IMR-90 (cell line): ENCODE results near the gene PLSCR3. TPM values are rescaled to one million over a fixed set of nuclear protein-coding genes. Genes with fewer than 3 reads are reported as not detected.

Source experiments
- ATAC-seq: fragments of 200-7000 bp; cut with Tn5 transposase; 2 replicates; pipeline ENCODE4 v1.9.1; 2020; ENCODE audit warnings: low read depth, mild to moderate bottlenecking, moderate library complexity
- BruUV-seq: library from RNA; stranded (reverse); fragments of 400-500 nt; replicated peaks from 2 replicates; lab custom pipeline; 2021; lab: Mats Ljungman, UMichigan
- CTCF ChIA-PET: fragments of 300-600 bp; formaldehyde crosslinking; extraction: SDS; loops from one replicate; lab custom pipeline; 2021; ENCODE audit warnings: antibody characterized with exemption; lab: Yijun Ruan, JAX
- POLR2A ChIA-PET: fragments of 300-600 bp; sonication (Branson Sonifier 250); formaldehyde crosslinking; loops from one replicate; lab custom pipeline; 2022; ENCODE audit warnings: antibody characterized with exemption; ENCODE audit not compliant: unreplicated experiment; lab: Charles Lee
- DNase-seq: peaks from one replicate; pipeline ENCODE4 v3.0.0; 2013
- H2AFZ ChIP-seq: replicated peaks from 2 replicates; pipeline ENCODE3; 2013; ENCODE audit warnings: low read length, mild to moderate bottlenecking; ENCODE audit not compliant: poor library complexity
- H2AK5ac ChIP-seq: 2 replicates; pipeline ENCODE4 v1.6.1; 2013; ENCODE audit warnings: low read depth, low read length, inconsistent platforms
- H2AK9ac ChIP-seq: replicated peaks from 2 replicates; pipeline ENCODE3; 2013; ENCODE audit warnings: mild to moderate bottlenecking, low read depth, low read length, moderate library complexity; ENCODE audit not compliant: poor library complexity
- H2BK120ac ChIP-seq: 2 replicates; pipeline ENCODE4 v1.6.1; 2013; ENCODE audit warnings: low read depth, low read length, inconsistent platforms
- H2BK15ac ChIP-seq: 3 replicates; pipeline ENCODE4 v1.6.1; 2013; ENCODE audit warnings: low read depth, low read length, inconsistent platforms
- H2BK20ac ChIP-seq: 2 replicates; pipeline ENCODE4 v1.6.1; 2013; ENCODE audit warnings: low read depth, mild to moderate bottlenecking, inconsistent platforms, low read length, moderate library complexity
- H2BK5ac ChIP-seq: 2 replicates; pipeline ENCODE4 v1.6.1; 2013; ENCODE audit warnings: mild to moderate bottlenecking, low read depth, low read length, inconsistent platforms; ENCODE audit not compliant: poor library complexity, severe bottlenecking
- H3K14ac ChIP-seq: replicated peaks from 2 replicates; pipeline ENCODE4 v1.6.1; 2013; ENCODE audit warnings: low read depth, low read length, inconsistent platforms
- H3K18ac ChIP-seq: 2 replicates; pipeline ENCODE4 v1.6.1; 2013; ENCODE audit warnings: low read depth, low read length, control low read depth
- H3K23ac ChIP-seq: 2 replicates; pipeline ENCODE4 v1.6.1; 2013; ENCODE audit warnings: low read depth, low read length, inconsistent platforms
- H3K27ac ChIP-seq: 2 replicates; pipeline ENCODE4 v1.5.1; 2013; ENCODE audit warnings: mild to moderate bottlenecking, control low read depth, low read length; ENCODE audit not compliant: insufficient read depth
- H3K27me3 ChIP-seq: 2 replicates; pipeline ENCODE4 v1.6.1; 2013; ENCODE audit warnings: low read length; ENCODE audit not compliant: control insufficient read depth, insufficient read depth
- H3K36me3 ChIP-seq: 2 replicates; pipeline ENCODE4 v1.6.1; 2013; ENCODE audit warnings: low read length, mixed read lengths; ENCODE audit not compliant: control insufficient read depth, insufficient read depth
- H3K4ac ChIP-seq: 2 replicates; pipeline ENCODE4 v1.6.1; 2013; ENCODE audit warnings: low read depth, low read length, inconsistent platforms
- H3K4me1 ChIP-seq: 2 replicates; pipeline ENCODE4 v1.6.1; 2013; ENCODE audit warnings: low read length, mixed read lengths; ENCODE audit not compliant: control insufficient read depth, insufficient read depth
- H3K4me2 ChIP-seq: 2 replicates; pipeline ENCODE4 v1.6.1; 2013; ENCODE audit warnings: low read depth, mild to moderate bottlenecking, control low read depth, low read length, moderate library complexity
- H3K4me3 ChIP-seq: 2 replicates; pipeline ENCODE4 v1.5.1; 2013; ENCODE audit warnings: low read depth, mild to moderate bottlenecking, control low read depth, low read length, moderate library complexity; ENCODE audit not compliant: insufficient read depth
- H3K56ac ChIP-seq: 2 replicates; pipeline ENCODE4 v1.6.1; 2013; ENCODE audit warnings: low read length, inconsistent platforms; ENCODE audit not compliant: insufficient read depth; ENCODE audit errors: extremely low read depth
- H3K79me1 ChIP-seq, 2 experiments: 2 replicates each; pipeline ENCODE4 v1.6.1; 2013; ENCODE audit warnings: low read length in 2 of 2, inconsistent platforms in 1 of 2, low read depth in 1 of 2
- H3K9ac ChIP-seq: 2 replicates; pipeline ENCODE4 v1.6.1; 2013; ENCODE audit warnings: low read depth, low read length, control low read depth
- H3K9me1 ChIP-seq: 2 replicates; pipeline ENCODE4 v1.6.1; 2013; ENCODE audit warnings: low read length, inconsistent platforms; ENCODE audit not compliant: insufficient read depth
- H3K9me3 ChIP-seq: 2 replicates; pipeline ENCODE4 v1.6.1; 2013; ENCODE audit warnings: low read length; ENCODE audit not compliant: control insufficient read depth, insufficient read depth
- H4K20me1 ChIP-seq: 2 replicates; pipeline ENCODE4 v1.6.1; 2013; ENCODE audit warnings: low read length, inconsistent platforms; ENCODE audit not compliant: insufficient read depth
- H4K5ac ChIP-seq: 2 replicates; pipeline ENCODE4 v1.6.1; 2013; ENCODE audit warnings: mild to moderate bottlenecking, low read depth, low read length, control low read depth
- H4K8ac ChIP-seq, 2 experiments: 2 replicates each; pipeline ENCODE4 v1.6.1; 2013; ENCODE audit warnings: low read depth in 2 of 2, low read length in 2 of 2, control low read depth in 1 of 2, inconsistent platforms in 1 of 2
- H4K91ac ChIP-seq: 2 replicates; pipeline ENCODE4 v1.6.1; 2013; ENCODE audit warnings: low read depth, low read length, inconsistent platforms; ENCODE audit not compliant: insufficient read depth
- MXI1 ChIP-seq: IDR thresholded peaks from 2 replicates; pipeline ENCODE4 v1.6.1; 2012; ENCODE audit warnings: low read depth, mild to moderate bottlenecking, low read length, moderate library complexity, borderline replicate concordance
- SMC3 ChIP-seq: fragments of 150-350 bp; IDR thresholded peaks from 2 replicates; pipeline ENCODE4 v1.6.1; 2016; ENCODE audit warnings: low read depth, mild to moderate bottlenecking, antibody characterized with exemption, low read length, moderate library complexity
- WGBS, 2 experiments: methylation state at CpG; one replicate each; pipeline versions ENCODE4 v1.1.5 to v1.1.7; 2013; ENCODE audit warnings: missing lambda C conversion rate in 2 of 2; ENCODE audit not compliant: insufficient read length in 1 of 2; ENCODE audit errors: extremely low coverage in 2 of 2; 5-methylcytosine and 5-hydroxymethylcytosine counted together
- dilution Hi-C: fragments of 300-500 bp; cut with HindIII; formaldehyde crosslinking; loops from one replicate; pipeline ENCODE4 v1.14.3; 2018; ENCODE audit warnings: low sequenced_read_pairs; ENCODE audit not compliant: unreplicated experiment
- in situ Hi-C: fragments of 300-500 bp; cut with MboI; formaldehyde crosslinking; loops from 3 replicates; pipeline ENCODE4 v1.14.3; 2019; ENCODE audit warnings: low sequenced_read_pairs, inconsistent platforms, mixed read lengths
- intact Hi-C: fragments of 100-400 bp; cut with micrococcal nuclease; formaldehyde crosslinking; loops from 2 replicates; pipeline ENCODE4 v1.10.0; 2022
- polyA plus RNA-seq, 3 experiments: library from polyadenylated mRNA; depleted of rRNA; stranded (reverse); fragments of >200 nt; gene quantifications; 2 replicates each; pipeline ENCODE4 v1.2.3, GENCODE V29; 2012; ENCODE audit warnings: low replicate concordance in 1 of 3
- total RNA-seq: library from RNA; depleted of rRNA; stranded (reverse); fragments of >200 nt; gene quantifications from 2 replicates; pipeline ENCODE4 v1.2.3, GENCODE V29; 2012
- TF ChIP-seq, protein P1 (sequence below): conservative IDR thresholded peaks from 2 replicates; pipeline ENCODE4 v1.5.1; 2012; ENCODE audit warnings: mild to moderate bottlenecking, low read depth, low read length, improper control_type of control experiment

PLSCR3 gene
- total and polyA plus RNA-seq, 2 of the 4 experiments (the other 2 are of a cell fraction) = 6.1 to 116 TPM

DNA sequence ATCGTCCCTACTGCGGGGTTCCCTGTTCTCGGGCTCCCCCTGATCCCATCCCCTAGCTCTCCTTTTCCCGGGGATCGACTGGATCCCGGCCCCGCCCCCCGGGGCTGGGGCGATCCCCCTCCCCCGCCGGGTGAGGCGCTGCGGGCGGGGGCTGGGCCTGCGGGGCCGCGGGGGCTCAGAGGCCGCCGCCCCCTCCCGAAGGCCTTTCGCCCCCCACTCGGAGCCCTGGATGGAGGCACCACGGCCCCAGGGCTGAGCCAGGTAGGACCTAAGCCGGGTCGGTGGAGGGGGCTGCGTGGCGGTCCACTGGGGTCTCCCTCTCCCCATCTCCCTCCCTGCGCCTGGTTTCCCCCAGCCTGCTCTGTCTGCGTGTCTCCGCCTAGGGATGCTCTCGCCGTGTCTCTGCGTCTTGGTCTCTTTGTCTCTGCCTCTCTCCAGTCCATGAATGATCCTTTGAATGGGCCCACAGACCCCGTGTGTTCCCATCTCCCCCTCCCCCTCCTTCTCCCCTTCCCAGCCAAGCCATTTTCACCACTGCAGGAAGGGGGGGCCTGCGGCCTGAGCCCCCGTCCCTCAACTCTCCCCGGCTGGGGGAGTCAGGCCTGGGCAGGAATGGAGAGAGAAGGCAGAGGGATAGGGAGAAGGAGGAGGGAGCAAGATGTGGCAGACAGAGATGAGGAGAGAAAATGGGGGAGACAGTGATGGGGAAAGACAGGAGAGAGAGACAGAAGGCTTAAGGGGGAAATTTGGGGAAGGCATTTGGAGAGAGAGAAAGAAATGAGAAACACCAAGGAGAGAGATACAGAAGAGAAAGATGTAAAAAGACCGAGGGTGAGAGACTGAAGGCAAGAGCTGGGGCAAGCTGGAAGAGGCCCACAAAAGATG is 11.3 kb upstream of the PLSCR3 start:
- H2AK9ac ChIP-seq = peak overlapping the region; percentile 100
- H3K23ac ChIP-seq = peak overlapping the region; percentile 97
- H3K14ac ChIP-seq = peak overlapping the region; percentile 94
- H3K56ac ChIP-seq = peak overlapping the region; percentile 64
- H3K9me1 ChIP-seq = 0 out of 2 replicates have a peak, but pooled peaks cover 4% of the 10 kb centered on the region
- H3K79me1 ChIP-seq = peaks cover 11 to 54% of the 10 kb centered on the region in 2 experiments
- peak overlapping the region; percentile 96 for H3K4me2 ChIP-seq
- H3K27ac ChIP-seq = peak overlapping the region; percentile 73
- dilution Hi-C loops (no loop called here), in situ Hi-C loops (no loop called here), intact Hi-C loops (loop anchor here (2.0 kb wide), 2 partner anchors 31 to 55 kb away; no protein-coding TSS in a partner anchor)
- 5% methylated on average over 4 of the region's 38 CpGs; no CpG with 5 or more reads in 1 of the 2 experiments for WGBS, 2 experiments
- peaks cover 9% of the 10 kb centered on the region for H3K4me1 ChIP-seq
- H2BK20ac ChIP-seq = no peak overlapping the region
- BruUV-seq = no TSS peak
- peak overlapping the region; percentile 18; the same call in 1 of the 2 replicates for H4K5ac ChIP-seq
- no peak for DNase-seq
- peak overlapping the region; percentile 61 for H4K91ac ChIP-seq
- peak overlapping the region; percentile 90 for H3K9ac ChIP-seq
- H4K20me1 ChIP-seq = peaks cover 7% of the 10 kb centered on the region
- no peak for ATAC-seq
- H3K9me3 ChIP-seq = no peaks in the 10 kb centered on the region
- H2BK120ac ChIP-seq = peak overlapping the region; percentile 60
- peak overlapping the region; percentile 15 to 74; a peak in 3 of 4 replicates for H4K8ac ChIP-seq
- H3K27me3 ChIP-seq = no peaks in the 10 kb centered on the region
- CTCF ChIA-PET = interaction anchor here (1.1 kb wide), 1 partner anchor 31 kb away, joined by 3 read pairs; no protein-coding TSS in a partner anchor
- peak overlapping the region; percentile 94 for H2AFZ ChIP-seq
- H3K18ac ChIP-seq = peak overlapping the region; percentile 70; the same call in 1 of the 2 replicates
- POLR2A ChIA-PET = interaction anchor here (0.6 to 0.7 kb wide), 2 partner anchors 15 to 32 kb away, joined by 3 to 8 read pairs; partner anchors contain the start of gene SPEM1
- no peak overlapping the region for H2BK15ac ChIP-seq
- peak overlapping the region; percentile 85 for H2AK5ac ChIP-seq
- H3K4ac ChIP-seq = peak overlapping the region; percentile 86
- H3K4me3 ChIP-seq = peak overlapping the region; percentile 94
- TF ChIP-seq MXI1 = peak; percentile 19; the same call in 1 of the 2 replicates
- 0 out of 2 replicates have a peak, but pooled peaks have one; percentile 2 for TF ChIP-seq SMC3
- TF ChIP-seq, protein P1, sequence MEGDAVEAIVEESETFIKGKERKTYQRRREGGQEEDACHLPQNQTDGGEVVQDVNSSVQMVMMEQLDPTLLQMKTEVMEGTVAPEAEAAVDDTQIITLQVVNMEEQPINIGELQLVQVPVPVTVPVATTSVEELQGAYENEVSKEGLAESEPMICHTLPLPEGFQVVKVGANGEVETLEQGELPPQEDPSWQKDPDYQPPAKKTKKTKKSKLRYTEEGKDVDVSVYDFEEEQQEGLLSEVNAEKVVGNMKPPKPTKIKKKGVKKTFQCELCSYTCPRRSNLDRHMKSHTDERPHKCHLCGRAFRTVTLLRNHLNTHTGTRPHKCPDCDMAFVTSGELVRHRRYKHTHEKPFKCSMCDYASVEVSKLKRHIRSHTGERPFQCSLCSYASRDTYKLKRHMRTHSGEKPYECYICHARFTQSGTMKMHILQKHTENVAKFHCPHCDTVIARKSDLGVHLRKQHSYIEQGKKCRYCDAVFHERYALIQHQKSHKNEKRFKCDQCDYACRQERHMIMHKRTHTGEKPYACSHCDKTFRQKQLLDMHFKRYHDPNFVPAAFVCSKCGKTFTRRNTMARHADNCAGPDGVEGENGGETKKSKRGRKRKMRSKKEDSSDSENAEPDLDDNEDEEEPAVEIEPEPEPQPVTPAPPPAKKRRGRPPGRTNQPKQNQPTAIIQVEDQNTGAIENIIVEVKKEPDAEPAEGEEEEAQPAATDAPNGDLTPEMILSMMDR = no peak
- H3K36me3 ChIP-seq = peaks cover 22% of the 10 kb centered on the region
- peak overlapping the region; percentile 59 for H2BK5ac ChIP-seq
